Right lobe of liver (tissue), 6 donors: Measurements from ENCODE around the gene ACRBP. TPM values are rescaled to one million over a fixed set of nuclear protein-coding genes. Genes with fewer than 3 reads are reported as not detected.
A peak's percentile ranks its signal among the peaks of the same experiment; 100 is the strongest.

Experiments used
- ATAC-seq, 4 donors: fragments of 200-7000 bp; cut with Tn5 transposase; one replicate each; pipeline ENCODE4 v1.9.1; 2020; ENCODE audit warnings: mild to moderate bottlenecking in 4 of 4, moderate library complexity in 4 of 4
- DNase-seq, 3 donors: peaks; one replicate each; pipeline ENCODE4 v3.0.0-alpha.2; 2020
- H3K27ac ChIP-seq, 3 donors: fragments of 200-600 bp; one replicate each; pipeline ENCODE4 v1.8.0; 2022
- H3K27me3 ChIP-seq, 2 donors: fragments of 200-600 bp; one replicate each; pipeline ENCODE4 v1.8.0; 2022
- H3K36me3 ChIP-seq, 4 donors: fragments of 200-600 bp; sonication (generic) in 1 of 4; one replicate each; pipeline versions ENCODE4 v1.5.1 to v1.8.0; 2017 to 2022; ENCODE audit warnings: control low read depth in 1 of 4
- H3K4me1 ChIP-seq, 4 donors: fragments of 200-600 bp; sonication (generic) in 1 of 4; one replicate each; pipeline versions ENCODE4 v1.5.1 to v1.8.0; 2017 to 2022; ENCODE audit warnings: control low read depth in 1 of 4
- H3K4me3 ChIP-seq, 3 donors: fragments of 200-600 bp; one replicate each; pipeline ENCODE4 v1.8.0; 2022
- H3K9me3 ChIP-seq, 4 donors: fragments of 200-600 bp; sonication (generic) in 1 of 4; one replicate each; pipeline versions ENCODE4 v1.5.1 to v1.8.0; 2017 to 2022; ENCODE audit warnings: control low read depth in 1 of 4
- CTCF ChIP-seq, 4 donors: fragments of 200-600 bp in 3 of 4; fragments of 450-650 bp in 1 of 4; IDR thresholded peaks; one replicate each; pipeline versions ENCODE4 v1.5.1 to v1.8.0; 2016 to 2022; ENCODE audit warnings: antibody characterized with exemption in 4 of 4, mild to moderate bottlenecking in 2 of 4
- POLR2A ChIP-seq: fragments of 450-650 bp; IDR thresholded peaks from one replicate; pipeline ENCODE4 v1.6.1; 2017; ENCODE audit warnings: antibody characterized with exemption, mild to moderate bottlenecking
- WGBS: methylation state at CpG from one replicate; pipeline ENCODE4 v1.1.6; 2018; ENCODE audit warnings: low coverage, low lambda C conversion rate; ENCODE audit not compliant: insufficient coverage; ENCODE audit errors: missing lambda C conversion rate; 5-methylcytosine and 5-hydroxymethylcytosine counted together
- intact Hi-C, 2 donors: fragments of 100-400 bp; cut with DNase I; formaldehyde crosslinking; loops; one replicate each; pipeline versions ENCODE4 v1.11.2 to v1.14.1; 2022
- total RNA-seq, 6 experiments: library from RNA; depleted of rRNA in 2 of 6; stranded (reverse); fragments of >200 nt in 2 of 6; fragmentation: NEBNext Ultra II Directional in 3 of 6; extraction: Animal tissue kit (Norgen Biotek cat#: 25700) in 3 of 6; gene quantifications; one replicate each; pipeline versions ENCODE4 v1.1.0 to v1.2.4, GENCODE V29; 2016 to 2023
- donor health status: DM: no; HTN: yes; CAD: no.
- donor health status: DM: no; HTN: no; CAD: no.
- donor health status: DM: no; HTN: no; CAD: no.
- donor health status: DM: no; HTN: yes; CAD: no.
- donor health status: DM: no; HTN: yes; CAD: no.

ACRBP gene
- total RNA-seq, 6 experiments from 2014 or later = 0.95 to 3.3 (median 1.7) TPM; not detected in 1

- Histone ChIP-seq H3K4me1 (peaks cover 0 to 10% (median 5%) of the 10 kb centered on the region in 4 donors), H3K9me3 (no peaks in the 10 kb centered on the region), H3K36me3 (peaks cover 0 to 28% (median 10%) of the 10 kb centered on the region in 4 donors), H3K27me3 (no peaks in the 10 kb centered on the region), H3K4me3 (no peak overlapping the region), H3K27ac (no peak overlapping the region)
- intact Hi-C loops = loop anchor here in 1 of 2 donors (10.0 kb wide), 1 partner anchor 74 kb away; the partner anchor contains the start of gene COPS7A
- TF ChIP-seq POLR2A = no peak
- no peak for TF ChIP-seq CTCF (IDR thresholded peaks at IDR 0.05)
- DNase-seq = no peak
- ATAC-seq = no peak
- WGBS = 70% methylated on average over 3 of the region's 8 CpGs
These were observed 3.6 kb upstream of the ACRBP start for GRCh38 chr12:6650832-6651231.

GRCh38 chr12:6646276-6647082, 753 bp downstream of the ACRBP start:
- ATAC-seq = peak in 2 of 4 donors; percentile 6 to 30

DNA sequence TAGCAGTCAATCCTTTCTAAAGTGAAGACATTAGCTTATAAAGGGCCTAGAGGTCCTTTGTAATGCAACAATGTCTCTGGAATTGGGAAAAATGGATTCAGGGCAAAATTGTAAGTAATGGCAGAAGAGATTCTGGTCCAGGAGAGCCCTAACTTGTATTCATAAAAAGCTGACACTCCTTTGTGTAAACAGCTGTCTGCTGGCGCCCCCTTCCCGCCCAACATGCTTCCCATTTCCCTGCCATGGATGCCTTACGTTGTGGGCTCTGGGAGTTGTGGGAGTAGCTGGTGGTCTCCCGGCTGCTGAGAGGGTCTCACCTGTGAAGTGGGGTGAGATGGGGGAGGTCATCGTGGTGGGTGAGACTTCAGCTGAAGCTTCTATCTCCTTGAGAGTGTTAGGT, 2.3 kb downstream of the ACRBP start:
- no peaks in the 10 kb centered on the region for H3K27me3 ChIP-seq
- no peaks in the 10 kb centered on the region for H3K36me3 ChIP-seq
- H3K27ac ChIP-seq = peak overlapping the region in 1 of 3 donors; percentile 30
- no peak for DNase-seq
- no peak for TF ChIP-seq POLR2A
- TF ChIP-seq CTCF (IDR thresholded peaks at IDR 0.05) = no peak
- 32% methylated on average over 5 of the region's 5 CpGs for WGBS
- no peaks in the 10 kb centered on the region for H3K4me1 ChIP-seq
- intact Hi-C loops = no loop called here
- H3K9me3 ChIP-seq = no peaks in the 10 kb centered on the region
- no peak overlapping the region for H3K4me3 ChIP-seq
- ATAC-seq = no peak

More at GRCh38 chr12:6646276-6647082, 753 bp downstream of the ACRBP start:
- WGBS = 59% methylated on average over 16 of the region's 28 CpGs
- Histone ChIP-seq H3K27me3 (no peaks in the 10 kb centered on the region), H3K9me3 (no peaks in the 10 kb centered on the region), H3K27ac (peak overlapping the region in 2 of 3 donors; percentile 48 to 53), H3K36me3 (peaks cover 0 to 14% (median 6%) of the 10 kb centered on the region in 4 donors), H3K4me1 (no peaks in the 10 kb centered on the region), H3K4me3 (peak overlapping the region; percentile 32 to 57 (median 37))
- no peak for DNase-seq
- TF ChIP-seq CTCF (IDR thresholded peaks at IDR 0.05) (no peak), POLR2A (no peak)
- intact Hi-C loops = no loop called here

- ATAC-seq = peak; percentile 29 to 59 (median 42)
- 29% methylated on average over 6 of the region's 6 CpGs for WGBS
These were observed 3.0 kb downstream of the ACRBP start for GRCh38 chr12:6644257-6644596.

More at GRCh38 chr12:6644257-6644596, 3.0 kb downstream of the ACRBP start:
- no peak for DNase-seq
- intact Hi-C loops = no loop called here
- TF ChIP-seq CTCF (IDR thresholded peaks at IDR 0.05) = no peak
- TF ChIP-seq POLR2A = no peak
- Histone ChIP-seq H3K4me1 (no peaks in the 10 kb centered on the region), H3K4me3 (no peak overlapping the region), H3K36me3 (no peaks in the 10 kb centered on the region), H3K27ac (peak overlapping the region in 1 of 3 donors; percentile 47), H3K9me3 (no peaks in the 10 kb centered on the region), H3K27me3 (no peaks in the 10 kb centered on the region)
